ENCODE results near the gene CLUH.

CLUH gene

GRCh38 chr17:2695961-2696760 is 15.4 kb downstream of the CLUH start:
- peaks cover 85% of the 10 kb centered on the region for H3K36me3 ChIP-seq (ENCODE audit: control insufficient read depth, low read length)
- H3K4me2 ChIP-seq (ENCODE audit: low read length): no peak overlapping the region
- H3K79me2 ChIP-seq (ENCODE audit: control insufficient read depth, low read length): peaks cover 5% of the 10 kb centered on the region; the same call in 1 of the 2 replicates
- peaks cover 8% of the 10 kb centered on the region; the same call in 1 of the 2 replicates for H4K20me1 ChIP-seq (ENCODE audit: control insufficient read depth, insufficient read depth, low read depth, low read length)
- no peak overlapping the region for H3K27ac ChIP-seq (ENCODE audit: low read depth, low read length)
- H3K27me3 ChIP-seq (ENCODE audit: control insufficient read depth, low read length): no peaks in the 10 kb centered on the region
- H3K4me3 ChIP-seq (ENCODE audit: low read length): no peak overlapping the region
- H3F3A ChIP-seq (ENCODE audit: control insufficient read depth, insufficient read depth): no peaks in the 10 kb centered on the region
- no peak for TF ChIP-seq EZH2phosphoT487 (IDR thresholded peaks at IDR 0.05; ENCODE audit: borderline replicate concordance, low read length)
- TF ChIP-seq CTCF (IDR thresholded peaks at IDR 0.05; ENCODE audit: low read depth, low read length, poor library complexity, severe bottlenecking): no peak
- no peaks in the 10 kb centered on the region for H3K9me2 ChIP-seq (replicated peaks; ENCODE audit: control insufficient read depth, low read length)
- H3K4me1 ChIP-seq (ENCODE audit: control insufficient read depth, low read length): no peaks in the 10 kb centered on the region
- H3K9me3 ChIP-seq (ENCODE audit: control insufficient read depth, insufficient read depth, low read length): no peaks in the 10 kb centered on the region

- no peak overlapping the region for H3K27ac ChIP-seq (ENCODE audit: low read depth, low read length)
- TF ChIP-seq EZH2phosphoT487 (IDR thresholded peaks at IDR 0.05; ENCODE audit: borderline replicate concordance, low read length): no peak
- no peak for TF ChIP-seq CTCF (IDR thresholded peaks at IDR 0.05; ENCODE audit: low read depth, low read length, poor library complexity, severe bottlenecking)
- no peak overlapping the region for H3K4me3 ChIP-seq (ENCODE audit: low read length)
- H3K9me3 ChIP-seq (ENCODE audit: control insufficient read depth, insufficient read depth, low read length): no peaks in the 10 kb centered on the region
- peaks cover 5% of the 10 kb centered on the region; the same call in 1 of the 2 replicates for H3K79me2 ChIP-seq (ENCODE audit: control insufficient read depth, low read length)
- H3K27me3 ChIP-seq (ENCODE audit: control insufficient read depth, low read length): no peaks in the 10 kb centered on the region
- H3K36me3 ChIP-seq (ENCODE audit: control insufficient read depth, low read length): peaks cover 85% of the 10 kb centered on the region
- no peaks in the 10 kb centered on the region for H3K4me1 ChIP-seq (ENCODE audit: control insufficient read depth, low read length)
- no peaks in the 10 kb centered on the region for H3K9me2 ChIP-seq (replicated peaks; ENCODE audit: control insufficient read depth, low read length)
- H4K20me1 ChIP-seq (ENCODE audit: control insufficient read depth, insufficient read depth, low read depth, low read length): peaks cover 8% of the 10 kb centered on the region; the same call in 1 of the 2 replicates
- no peaks in the 10 kb centered on the region for H3F3A ChIP-seq (ENCODE audit: control insufficient read depth, insufficient read depth)
- H3K4me2 ChIP-seq (ENCODE audit: low read length): no peak overlapping the region
Observed at GRCh38 chr17:2695243-2695960, 16.2 kb downstream of the CLUH start.

GRCh38 chr17:2694381-2695242 is 17.0 kb downstream of the CLUH start:
- H3K4me3 ChIP-seq (ENCODE audit: low read length): no peak overlapping the region
- H3K79me2 ChIP-seq (ENCODE audit: control insufficient read depth, low read length): peaks cover 5% of the 10 kb centered on the region; the same call in 1 of the 2 replicates
- peaks cover 86% of the 10 kb centered on the region for H3K36me3 ChIP-seq (ENCODE audit: control insufficient read depth, low read length)
- no peaks in the 10 kb centered on the region for H3F3A ChIP-seq (ENCODE audit: control insufficient read depth, insufficient read depth)
- H3K9me2 ChIP-seq (replicated peaks; ENCODE audit: control insufficient read depth, low read length): no peaks in the 10 kb centered on the region
- no peaks in the 10 kb centered on the region for H3K4me1 ChIP-seq (ENCODE audit: control insufficient read depth, low read length)
- no peak overlapping the region for H3K4me2 ChIP-seq (ENCODE audit: low read length)
- TF ChIP-seq CTCF (IDR thresholded peaks at IDR 0.05; ENCODE audit: low read depth, low read length, poor library complexity, severe bottlenecking) (no peak), EZH2phosphoT487 (IDR thresholded peaks at IDR 0.05; ENCODE audit: borderline replicate concordance, low read length) (no peak)
- H4K20me1 ChIP-seq (ENCODE audit: control insufficient read depth, insufficient read depth, low read depth, low read length): peaks cover 8% of the 10 kb centered on the region; the same call in 1 of the 2 replicates
- H3K27me3 ChIP-seq (ENCODE audit: control insufficient read depth, low read length): no peaks in the 10 kb centered on the region
- no peak overlapping the region for H3K27ac ChIP-seq (ENCODE audit: low read depth, low read length)
- H3K9me3 ChIP-seq (ENCODE audit: control insufficient read depth, insufficient read depth, low read length): no peaks in the 10 kb centered on the region

Data from DOHH2 (cell line).